Thoracic aorta (tissue), 2 donors: ENCODE measurements around the gene DLGAP1. TPM values are rescaled to one million over a fixed set of nuclear protein-coding genes. Genes with fewer than 3 reads are reported as not detected.

Experiments used
- ATAC-seq: fragments of 150-250 bp; one replicate; pipeline ENCODE4 v1.8.0; 2017; ENCODE audit warnings: low read depth; ENCODE audit not compliant: insufficient number of reproducible peaks, low FRiP score
- DNase-seq: peaks from one replicate; pipeline ENCODE4 v3.0.0-alpha.2; 2020; ENCODE audit warnings: low spot score
- H3K27ac ChIP-seq, 2 donors: fragments of 200-600 bp; sonication (generic); 1 replicate in 1 of 2; 2 replicates in 1 of 2; pipeline ENCODE4 v1.5.1; 2016; ENCODE audit warnings: mild to moderate bottlenecking in 2 of 2, moderate library complexity in 2 of 2
- H3K27me3 ChIP-seq: fragments of 200-600 bp; sonication (generic); replicated peaks from 2 replicates; pipeline ENCODE4 v1.6.0; 2016; ENCODE audit warnings: mild to moderate bottlenecking; ENCODE audit not compliant: insufficient read depth
- H3K36me3 ChIP-seq: fragments of 200-600 bp; sonication (generic); one replicate; pipeline ENCODE4 v1.5.1; 2016
- H3K4me1 ChIP-seq, 2 donors: fragments of 200-600 bp; sonication (generic); 1 replicate in 1 of 2; 2 replicates in 1 of 2; pipeline versions ENCODE4 v1.5.1 to v1.6.0; 2016; ENCODE audit warnings: low read depth in 2 of 2, mild to moderate bottlenecking in 1 of 2; ENCODE audit not compliant: control insufficient read depth in 1 of 2
- H3K4me3 ChIP-seq: fragments of 200-600 bp; sonication (generic); 2 replicates; pipeline ENCODE4 v1.5.1; 2016; ENCODE audit warnings: mild to moderate bottlenecking
- H3K9me3 ChIP-seq: fragments of 200-600 bp; sonication (generic); 2 replicates; pipeline ENCODE4 v1.5.1; 2016
- total RNA-seq, 2 donors: library from RNA; depleted of rRNA; stranded (reverse); fragments of >200 nt; gene quantifications; one replicate each; pipeline versions ENCODE4 v1.1.0 to v1.2.3, GENCODE V29; 2016
- TF ChIP-seq, protein P1 (sequence below): fragments of 200-600 bp; sonication (generic); IDR thresholded peaks from one replicate; pipeline ENCODE4 v1.5.1; 2019; ENCODE audit warnings: antibody characterized with exemption

DLGAP1 gene
- total RNA-seq, 2 donors from 2014 or later: 7.3 to 19.0 TPM

DNA sequence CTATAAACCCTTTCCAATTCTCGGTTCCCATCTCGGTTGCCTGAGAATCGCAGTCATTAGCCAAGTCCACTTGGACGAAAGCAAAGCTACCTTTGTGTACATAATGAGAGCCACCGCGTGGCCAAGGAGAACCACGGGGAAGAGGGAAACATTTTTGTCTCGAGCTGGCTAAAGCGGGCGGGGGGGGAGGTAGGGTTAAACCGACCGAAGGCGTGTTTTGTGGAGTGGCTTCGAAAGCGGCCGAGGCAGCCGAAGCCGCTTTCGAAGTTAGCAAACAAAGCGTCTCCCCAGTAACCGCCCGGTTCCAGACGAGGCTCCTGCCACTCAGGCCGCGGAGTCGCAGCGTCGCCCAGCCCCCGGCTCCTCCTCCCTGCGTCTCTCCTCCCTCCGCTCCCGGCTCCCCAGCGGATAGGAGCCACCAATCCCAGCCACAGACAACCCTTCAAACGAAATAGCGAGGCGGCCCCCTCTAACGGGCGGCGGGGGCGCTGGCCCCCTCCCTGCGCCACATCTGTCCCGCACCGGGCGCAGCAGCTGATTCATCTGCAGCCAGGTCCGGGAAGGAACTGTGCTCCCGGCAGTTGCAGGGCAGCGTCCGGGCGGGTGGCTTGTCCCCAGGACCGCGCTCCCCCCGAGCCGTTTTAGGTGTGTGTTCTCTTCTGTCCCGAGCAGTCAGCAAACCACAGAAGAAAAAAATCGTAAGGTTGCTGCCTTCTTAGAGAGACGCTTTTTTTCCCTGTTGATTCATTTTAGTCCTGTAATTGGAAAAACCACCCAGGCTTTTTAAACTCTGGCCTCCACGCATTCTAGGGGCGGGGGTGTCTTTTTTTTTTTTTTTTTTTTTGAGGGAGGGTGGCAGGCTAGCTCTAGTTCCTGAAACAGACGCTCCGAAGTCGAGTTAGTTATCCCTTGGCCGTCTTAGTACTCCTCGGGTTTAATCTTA is 1006.9 kb downstream of the DLGAP1 start:
- Histone ChIP-seq H3K9me3 (no peaks in the 10 kb centered on the region), H3K4me3 (peak overlapping the region; percentile 95), H3K4me1 (peaks cover 0 to 20% of the 10 kb centered on the region in 2 donors), H3K36me3 (no peaks in the 10 kb centered on the region), H3K27me3 (no peaks in the 10 kb centered on the region), H3K27ac (peak overlapping the region; percentile 99 to 100)
- DNase-seq (peak; percentile 84), ATAC-seq (peak; percentile 44)
- TF ChIP-seq, protein P1, sequence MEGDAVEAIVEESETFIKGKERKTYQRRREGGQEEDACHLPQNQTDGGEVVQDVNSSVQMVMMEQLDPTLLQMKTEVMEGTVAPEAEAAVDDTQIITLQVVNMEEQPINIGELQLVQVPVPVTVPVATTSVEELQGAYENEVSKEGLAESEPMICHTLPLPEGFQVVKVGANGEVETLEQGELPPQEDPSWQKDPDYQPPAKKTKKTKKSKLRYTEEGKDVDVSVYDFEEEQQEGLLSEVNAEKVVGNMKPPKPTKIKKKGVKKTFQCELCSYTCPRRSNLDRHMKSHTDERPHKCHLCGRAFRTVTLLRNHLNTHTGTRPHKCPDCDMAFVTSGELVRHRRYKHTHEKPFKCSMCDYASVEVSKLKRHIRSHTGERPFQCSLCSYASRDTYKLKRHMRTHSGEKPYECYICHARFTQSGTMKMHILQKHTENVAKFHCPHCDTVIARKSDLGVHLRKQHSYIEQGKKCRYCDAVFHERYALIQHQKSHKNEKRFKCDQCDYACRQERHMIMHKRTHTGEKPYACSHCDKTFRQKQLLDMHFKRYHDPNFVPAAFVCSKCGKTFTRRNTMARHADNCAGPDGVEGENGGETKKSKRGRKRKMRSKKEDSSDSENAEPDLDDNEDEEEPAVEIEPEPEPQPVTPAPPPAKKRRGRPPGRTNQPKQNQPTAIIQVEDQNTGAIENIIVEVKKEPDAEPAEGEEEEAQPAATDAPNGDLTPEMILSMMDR: no peak

DNA sequence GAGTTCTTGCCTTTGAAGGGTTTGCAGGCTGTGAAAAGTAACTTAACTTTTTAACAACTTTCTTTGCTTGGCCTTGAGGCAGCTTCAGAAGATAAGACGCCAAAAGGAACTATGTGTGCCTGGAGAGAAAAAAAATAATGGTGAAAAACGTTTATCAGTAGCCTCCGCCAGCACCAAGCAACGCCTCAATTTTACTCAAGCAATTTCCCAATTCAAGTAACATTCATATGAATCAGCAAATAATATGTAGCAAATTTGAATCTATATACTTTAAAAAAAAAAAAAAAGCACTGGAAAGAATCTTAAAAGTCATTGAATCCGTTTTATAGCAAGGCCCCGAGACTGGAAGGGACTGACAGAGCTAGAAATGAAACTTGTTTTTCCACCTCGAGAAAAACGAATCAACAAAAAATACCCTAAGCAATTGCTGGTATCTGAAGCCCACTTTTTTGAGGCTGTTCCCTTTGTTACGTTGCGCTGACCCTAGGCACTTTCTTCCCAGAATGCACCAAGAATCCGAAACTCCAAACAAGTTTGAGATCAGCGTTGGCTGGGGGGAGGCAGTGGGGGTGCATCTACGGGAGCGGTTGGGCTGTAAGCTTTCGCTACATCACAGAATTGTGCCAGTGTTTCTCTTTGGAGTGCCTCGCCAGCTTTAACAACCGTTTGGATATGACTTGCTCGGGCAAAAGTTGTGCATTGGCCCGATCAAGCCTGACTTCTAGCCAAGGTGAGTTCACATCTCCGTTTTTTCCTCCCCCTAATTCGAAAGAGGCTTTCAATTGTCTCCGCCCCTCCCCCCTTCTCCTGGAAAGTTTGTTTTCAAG is 1007.8 kb downstream of the DLGAP1 start:
- Histone ChIP-seq H3K27me3 (no peaks in the 10 kb centered on the region), H3K4me3 (peak overlapping the region; percentile 95), H3K27ac (peak overlapping the region; percentile 99 to 100), H3K36me3 (no peaks in the 10 kb centered on the region), H3K9me3 (no peaks in the 10 kb centered on the region), H3K4me1 (peaks cover 0 to 12% of the 10 kb centered on the region in 2 donors)
- TF ChIP-seq, protein P1: no peak
- ATAC-seq: peak; percentile 2
- DNase-seq: no peak
